ENCODE results near the gene SELL. TPM values are rescaled to one million over a fixed set of nuclear protein-coding genes. Genes with fewer than 3 reads are reported as not detected.
A peak's percentile ranks its signal among the peaks of the same experiment; 100 is the strongest.
"Not testable (repeated sequence)": the region's sequence is repeated elsewhere in the genome, so short reads cannot be mapped to it uniquely, and the experiment has no call there.

The SELL gene
- polyA plus RNA-seq, 1 of the 3 experiments (the other 2 are of a cell fraction) = 0.58 TPM

GRCh38 chr1:169670244-169670643 is 41.2 kb downstream of the SELL start:
- DNase-seq; H3K9me2 ChIP-seq; H3K4me2 ChIP-seq; H3K27me3 ChIP-seq (ENCODE audit: insufficient read depth); H3K36me3 ChIP-seq (replicated peaks in 1 of 2; ENCODE audit: control insufficient read depth in 1 of 2, insufficient read depth in 2 of 2, low read length in 1 of 2); CTCF ChIA-PET; H2AFZ ChIP-seq (ENCODE audit: low read depth); H3F3A ChIP-seq (replicated peaks; ENCODE audit: insufficient read depth); H4K20me1 ChIP-seq (ENCODE audit: insufficient read depth); H3K9me3 ChIP-seq; H3K27ac ChIP-seq (ENCODE audit: low read depth in 2 of 2, low read length in 1 of 2); H3K9ac ChIP-seq; H3K4me3 ChIP-seq (ENCODE audit: low read depth in 2 of 2, low read length in 1 of 2); H3K4me1 ChIP-seq (ENCODE audit: control insufficient read depth in 1 of 2, insufficient read depth in 2 of 2, low read depth in 1 of 2, low read length in 1 of 2); POLR2A ChIA-PET; H3K79me2 ChIP-seq (ENCODE audit: insufficient read depth): not testable (repeated sequence)
- 14% methylated on average over 3 of the region's 3 CpGs for WGBS (ENCODE audit: low lambda C conversion rate)

- H3F3A ChIP-seq (replicated peaks; ENCODE audit: insufficient read depth); POLR2A ChIA-PET; H3K9me3 ChIP-seq; H3K9ac ChIP-seq; H3K9me2 ChIP-seq; H3K36me3 ChIP-seq (replicated peaks in 1 of 2; ENCODE audit: control insufficient read depth in 1 of 2, insufficient read depth in 2 of 2, low read length in 1 of 2); DNase-seq; H3K4me2 ChIP-seq; CTCF ChIA-PET; H3K4me3 ChIP-seq (ENCODE audit: low read depth in 2 of 2, low read length in 1 of 2); H4K20me1 ChIP-seq (ENCODE audit: insufficient read depth); H3K4me1 ChIP-seq (ENCODE audit: control insufficient read depth in 1 of 2, insufficient read depth in 2 of 2, low read depth in 1 of 2, low read length in 1 of 2); H3K79me2 ChIP-seq (ENCODE audit: insufficient read depth); H3K27ac ChIP-seq (ENCODE audit: low read depth in 2 of 2, low read length in 1 of 2): not testable (repeated sequence)
- WGBS (ENCODE audit: low lambda C conversion rate) = 34% methylated on average over 10 of the region's 28 CpGs
- Histone ChIP-seq H2AFZ (ENCODE audit: low read depth) (0 out of 2 replicates have a peak overlapping the region, but pooled peaks have one; percentile 45), H3K27me3 (ENCODE audit: insufficient read depth) (peaks cover 16% of the 10 kb centered on the region; the same call in 1 of the 2 replicates)
Observed at GRCh38 chr1:169667699-169668596, 43.5 kb downstream of the SELL start.

- H3K4me1 ChIP-seq (ENCODE audit: control insufficient read depth in 1 of 2, insufficient read depth in 2 of 2, low read depth in 1 of 2, low read length in 1 of 2); POLR2A ChIA-PET; H4K20me1 ChIP-seq (ENCODE audit: insufficient read depth); H3K9ac ChIP-seq; H3K9me2 ChIP-seq; CTCF ChIA-PET; H3K36me3 ChIP-seq (replicated peaks in 1 of 2; ENCODE audit: control insufficient read depth in 1 of 2, insufficient read depth in 2 of 2, low read length in 1 of 2); H3K9me3 ChIP-seq; H3K4me3 ChIP-seq (ENCODE audit: low read depth in 2 of 2, low read length in 1 of 2); H3F3A ChIP-seq (replicated peaks; ENCODE audit: insufficient read depth); H3K27ac ChIP-seq (ENCODE audit: low read depth in 2 of 2, low read length in 1 of 2); H3K4me2 ChIP-seq; H3K79me2 ChIP-seq (ENCODE audit: insufficient read depth); DNase-seq: not testable (repeated sequence)
- 20% methylated on average over 2 of the region's 2 CpGs for WGBS (ENCODE audit: low lambda C conversion rate)
- H2AFZ ChIP-seq (ENCODE audit: low read depth) = 0 out of 2 replicates have a peak overlapping the region, but pooled peaks have one; percentile 45
- peaks cover 23% of the 10 kb centered on the region; the same call in 1 of the 2 replicates for H3K27me3 ChIP-seq (ENCODE audit: insufficient read depth)
Observed at GRCh38 chr1:169667227-169667639, 44.2 kb downstream of the SELL start.

GRCh38 chr1:169662680-169663079 is 48.7 kb downstream of the SELL start:
- H3K4me2 ChIP-seq; H3K9me3 ChIP-seq; H3K9ac ChIP-seq; DNase-seq; H2AFZ ChIP-seq (ENCODE audit: low read depth); H3K4me1 ChIP-seq (ENCODE audit: control insufficient read depth in 1 of 2, insufficient read depth in 2 of 2, low read depth in 1 of 2, low read length in 1 of 2); H4K20me1 ChIP-seq (ENCODE audit: insufficient read depth); H3K9me2 ChIP-seq; H3F3A ChIP-seq (replicated peaks; ENCODE audit: insufficient read depth); H3K79me2 ChIP-seq (ENCODE audit: insufficient read depth); H3K4me3 ChIP-seq (ENCODE audit: low read depth in 2 of 2, low read length in 1 of 2); POLR2A ChIA-PET; CTCF ChIA-PET; H3K27ac ChIP-seq (ENCODE audit: low read depth in 2 of 2, low read length in 1 of 2); H3K36me3 ChIP-seq (replicated peaks in 1 of 2; ENCODE audit: control insufficient read depth in 1 of 2, insufficient read depth in 2 of 2, low read length in 1 of 2): not testable (repeated sequence)
- WGBS (ENCODE audit: low lambda C conversion rate) = 10% methylated on average over 4 of the region's 8 CpGs
- H3K27me3 ChIP-seq (ENCODE audit: insufficient read depth) = peaks cover 34% of the 10 kb centered on the region

GRCh38 chr1:169661066-169661465 is 50.4 kb downstream of the SELL start:
- peaks cover 44% of the 10 kb centered on the region for H3K27me3 ChIP-seq (ENCODE audit: insufficient read depth)
- POLR2A ChIA-PET; H3K9me2 ChIP-seq; H3K9ac ChIP-seq; DNase-seq; H3K27ac ChIP-seq (ENCODE audit: low read depth in 2 of 2, low read length in 1 of 2); H3F3A ChIP-seq (replicated peaks; ENCODE audit: insufficient read depth); H2AFZ ChIP-seq (ENCODE audit: low read depth); H3K4me1 ChIP-seq (ENCODE audit: control insufficient read depth in 1 of 2, insufficient read depth in 2 of 2, low read depth in 1 of 2, low read length in 1 of 2); H3K79me2 ChIP-seq (ENCODE audit: insufficient read depth); H3K36me3 ChIP-seq (replicated peaks in 1 of 2; ENCODE audit: control insufficient read depth in 1 of 2, insufficient read depth in 2 of 2, low read length in 1 of 2); CTCF ChIA-PET; H3K4me3 ChIP-seq (ENCODE audit: low read depth in 2 of 2, low read length in 1 of 2); H3K4me2 ChIP-seq; H4K20me1 ChIP-seq (ENCODE audit: insufficient read depth); H3K9me3 ChIP-seq: not testable (repeated sequence)
- WGBS (ENCODE audit: low lambda C conversion rate) = 11% methylated on average over 4 of the region's 16 CpGs

- not testable (repeated sequence) for H2AFZ ChIP-seq (ENCODE audit: low read depth)
Observed at GRCh38 chr1:169658777-169659176, 52.6 kb downstream of the SELL start.

More at GRCh38 chr1:169658777-169659176, 52.6 kb downstream of the SELL start:
- CTCF ChIA-PET; H3K4me3 ChIP-seq (ENCODE audit: low read depth in 2 of 2, low read length in 1 of 2); POLR2A ChIA-PET; H3K9ac ChIP-seq; H4K20me1 ChIP-seq (ENCODE audit: insufficient read depth); H3K9me3 ChIP-seq; H3K79me2 ChIP-seq (ENCODE audit: insufficient read depth); H3K4me1 ChIP-seq (ENCODE audit: control insufficient read depth in 1 of 2, insufficient read depth in 2 of 2, low read depth in 1 of 2, low read length in 1 of 2); H3K4me2 ChIP-seq; H3K27ac ChIP-seq (ENCODE audit: low read depth in 2 of 2, low read length in 1 of 2); DNase-seq; H3K9me2 ChIP-seq; H3F3A ChIP-seq (replicated peaks; ENCODE audit: insufficient read depth); H3K36me3 ChIP-seq (replicated peaks in 1 of 2; ENCODE audit: control insufficient read depth in 1 of 2, insufficient read depth in 2 of 2, low read length in 1 of 2): not testable (repeated sequence)
- H3K27me3 ChIP-seq (ENCODE audit: insufficient read depth) = peaks cover 37% of the 10 kb centered on the region
